HL-60 (cell line): ENCODE data around the gene TMEM117.

ENCODE experiments used
- GABPA ChIP-seq: IDR thresholded peaks from 2 replicates; pipeline ENCODE4 v1.6.1; 2012; ENCODE audit warnings: low read depth
- POLR2AphosphoS5 ChIP-seq: IDR thresholded peaks from 2 replicates; pipeline ENCODE4 v1.6.1; 2012; ENCODE audit warnings: low read depth
- TF ChIP-seq, protein P1 (sequence below): IDR thresholded peaks from one replicate; pipeline ENCODE4 v1.5.1; 2011; ENCODE audit warnings: low read length, control low read depth, inconsistent platforms; ENCODE audit not compliant: insufficient read depth

DNA sequence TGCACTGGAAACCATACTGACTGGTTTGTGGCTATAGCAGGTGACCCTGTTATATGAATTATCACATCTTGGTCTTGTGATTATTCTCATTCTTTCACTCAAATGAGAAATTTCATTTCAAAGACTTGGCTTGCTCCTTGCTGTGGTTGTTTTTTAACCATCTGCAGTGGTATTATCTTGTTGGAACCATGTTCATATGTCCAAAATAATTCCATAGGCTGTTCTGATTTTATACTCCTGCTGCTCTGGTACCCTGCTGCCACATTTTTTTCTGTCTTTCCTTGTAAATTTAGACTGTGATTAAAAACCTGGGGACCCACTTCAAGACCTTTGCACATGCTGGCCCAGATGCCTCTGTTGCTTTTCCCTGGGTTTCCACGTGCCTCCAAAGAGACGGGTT lies 190.2 kb downstream of the TMEM117 start:
- TF ChIP-seq, protein P1, sequence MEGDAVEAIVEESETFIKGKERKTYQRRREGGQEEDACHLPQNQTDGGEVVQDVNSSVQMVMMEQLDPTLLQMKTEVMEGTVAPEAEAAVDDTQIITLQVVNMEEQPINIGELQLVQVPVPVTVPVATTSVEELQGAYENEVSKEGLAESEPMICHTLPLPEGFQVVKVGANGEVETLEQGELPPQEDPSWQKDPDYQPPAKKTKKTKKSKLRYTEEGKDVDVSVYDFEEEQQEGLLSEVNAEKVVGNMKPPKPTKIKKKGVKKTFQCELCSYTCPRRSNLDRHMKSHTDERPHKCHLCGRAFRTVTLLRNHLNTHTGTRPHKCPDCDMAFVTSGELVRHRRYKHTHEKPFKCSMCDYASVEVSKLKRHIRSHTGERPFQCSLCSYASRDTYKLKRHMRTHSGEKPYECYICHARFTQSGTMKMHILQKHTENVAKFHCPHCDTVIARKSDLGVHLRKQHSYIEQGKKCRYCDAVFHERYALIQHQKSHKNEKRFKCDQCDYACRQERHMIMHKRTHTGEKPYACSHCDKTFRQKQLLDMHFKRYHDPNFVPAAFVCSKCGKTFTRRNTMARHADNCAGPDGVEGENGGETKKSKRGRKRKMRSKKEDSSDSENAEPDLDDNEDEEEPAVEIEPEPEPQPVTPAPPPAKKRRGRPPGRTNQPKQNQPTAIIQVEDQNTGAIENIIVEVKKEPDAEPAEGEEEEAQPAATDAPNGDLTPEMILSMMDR: no peak
- TF ChIP-seq POLR2AphosphoS5: no peak
- no peak for TF ChIP-seq GABPA
